ENCODE measurements around the gene CCND1. TPM values are rescaled to one million over a fixed set of nuclear protein-coding genes. Genes with fewer than 3 reads are reported as not detected.

CCND1 gene
- total and polyA plus RNA-seq, 2 of the 8 experiments (the other 6 are each of a cell fraction or from before 2014, with no cell fraction given) = 64.5 to 170 TPM

DNA sequence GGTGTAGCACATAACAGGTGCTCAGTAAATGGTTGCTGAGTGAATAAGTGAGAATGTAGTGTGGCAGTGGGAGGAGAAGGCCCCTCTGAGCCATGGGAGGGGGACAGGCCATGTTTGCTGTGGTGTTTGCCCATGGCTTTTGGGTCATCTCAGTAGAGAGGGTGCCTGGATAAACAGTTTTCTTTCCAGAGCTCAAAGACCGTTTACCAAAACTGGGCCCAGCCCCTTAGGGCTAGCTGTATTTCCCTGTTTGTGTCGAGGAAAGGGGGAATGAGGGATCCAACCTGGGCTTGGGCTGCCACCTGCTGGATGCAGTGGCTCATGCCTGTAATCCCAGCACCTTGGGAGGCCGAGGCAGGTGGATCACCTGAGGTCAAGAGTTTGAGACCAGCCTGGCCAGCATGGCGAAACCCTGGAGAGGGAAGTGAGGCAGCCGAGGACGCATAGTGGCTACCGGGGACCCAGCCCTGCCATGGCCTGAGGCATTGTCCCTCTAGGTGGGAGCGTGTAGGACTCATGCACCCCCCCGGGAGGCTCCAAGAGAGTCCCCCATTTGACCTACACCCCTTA lies 42.9 kb downstream of the CCND1 start:
- Histone ChIP-seq H3K79me1 (ENCODE audit: low read depth, low read length) (no peaks in the 10 kb centered on the region), H3K23ac (ENCODE audit: insufficient read length) (no peak overlapping the region), H3K56ac (replicated peaks; ENCODE audit: insufficient read length, low read depth, low read length) (no peak overlapping the region), H2AFZ (ENCODE audit: low read length) (no peak overlapping the region), H2BK120ac (replicated peaks; ENCODE audit: low read depth, low read length) (no peak overlapping the region), H3K27ac (ENCODE audit: low read depth, low read length) (no peak overlapping the region), H2AK5ac (ENCODE audit: low read depth, low read length) (no peak overlapping the region), H3K23me2 (ENCODE audit: low read depth, low read length) (peaks cover 3% of the 10 kb centered on the region; the same call in 1 of the 2 replicates), H4K5ac (ENCODE audit: insufficient read length, low read depth, low read length) (no peak overlapping the region), H3K9me3 (ENCODE audit: insufficient read depth in 2 of 2, low read depth in 1 of 2, low read length in 1 of 2) (no peaks in the 10 kb centered on the region; a peak in 1 of 4 replicates), H2BK12ac (ENCODE audit: low read depth, low read length) (no peak overlapping the region), H3K4me2 (ENCODE audit: insufficient read depth in 1 of 2, low read depth in 2 of 2, low read length in 2 of 2) (no peak overlapping the region), H3K4ac (replicated peaks; ENCODE audit: insufficient read length, low read depth, low read length) (no peak overlapping the region), H2BK20ac (ENCODE audit: low read length) (no peak overlapping the region), H3K4me3 (ENCODE audit: extremely low read depth in 1 of 4, insufficient read depth in 2 of 4, low read depth in 3 of 4, low read length in 4 of 4) (no peak overlapping the region), H4K91ac (replicated peaks; ENCODE audit: insufficient read length, low read length) (no peak overlapping the region), H2BK5ac (ENCODE audit: low read depth, low read length) (no peak overlapping the region), H3K4me1 (replicated peaks in 1 of 4; ENCODE audit: control insufficient read depth in 3 of 4, insufficient read depth in 4 of 4, low read length in 3 of 4) (no peaks in the 10 kb centered on the region; a peak in 1 of 7 replicates), H3K27me3 (replicated peaks in 1 of 4; ENCODE audit: control insufficient read depth in 3 of 4, extremely low read depth in 1 of 4, insufficient read depth in 3 of 4, low read length in 3 of 4) (peaks cover 0 to 6% (median 3%) of the 10 kb centered on the region in 4 experiments; a peak in 4 of 7 replicates), H3K18ac (ENCODE audit: extremely low read depth, low read length) (no peak overlapping the region), H2BK15ac (ENCODE audit: low read length) (no peak overlapping the region), H3K79me2 (ENCODE audit: control insufficient read depth in 1 of 2, insufficient read depth in 2 of 2, low read length in 2 of 2) (no peaks in the 10 kb centered on the region), H3K14ac (ENCODE audit: insufficient read length) (no peak overlapping the region), H4K8ac (ENCODE audit: extremely low read depth, insufficient read depth, low read length) (no peak overlapping the region; the same call in 1 of the 2 replicates), H3K9ac (replicated peaks in 1 of 4; ENCODE audit: extremely low read depth in 1 of 4, low read depth in 3 of 4, low read length in 3 of 4) (no peak overlapping the region), H4K20me1 (replicated peaks in 1 of 2; ENCODE audit: control insufficient read depth in 1 of 2, insufficient read depth in 2 of 2, low read length in 2 of 2) (peaks cover 0 to 3% of the 10 kb centered on the region in 2 experiments), H3K36me3 (ENCODE audit: control insufficient read depth in 2 of 4, insufficient read depth in 4 of 4, low read length in 3 of 4) (no peaks in the 10 kb centered on the region)
- DNase-seq (ENCODE audit: low read depth in 1 of 2, low spot score in 2 of 2) (peak in 1 of 2 experiments; percentile 80), FAIRE-seq (no peak)
- 70% methylated on average over 9 of the region's 9 CpGs; no CpG with 5 or more reads in 1 of the 2 experiments for WGBS, 2 experiments (ENCODE audit: extremely low coverage in 1 of 2, insufficient coverage in 1 of 2, insufficient read length in 1 of 2, insufficient replicate concordance in 2 of 2, low coverage in 1 of 2, low lambda C conversion rate in 2 of 2, missing lambda C conversion rate in 1 of 2)
- ChIA-PET CTCF (ENCODE audit: partially characterized antibody) (interaction anchor here (0.6 to 4.4 kb wide), 39 partner anchors 9 to 878 kb away, joined by 3 to 28 read pairs (median 4); partner anchors contain the start of gene LTO1), POLR2A (ENCODE audit: partially characterized antibody) (interaction anchor here (1.0 to 1.5 kb wide), 7 partner anchors 18 to 46 kb away, joined by 3 to 5 read pairs (median 3); partner anchors contain the start of gene FGF19)
- peak; percentile 70 to 79 for TF ChIP-seq RAD21 (IDR thresholded peaks at IDR 0.05 in 1 of 2, conservative IDR thresholded peaks at IDR 0.05 in 1 of 2; ENCODE audit: low read depth in 2 of 2, low read length in 2 of 2)
- TF ChIP-seq GTF2F1 (IDR thresholded peaks at IDR 0.05; ENCODE audit: borderline replicate concordance, low read depth, low read length) = no peak
- 0 out of 4 replicates have a peak, but pooled peaks of 1 of the 2 experiments have one; percentile 26 for TF ChIP-seq SIN3A (conservative IDR thresholded peaks at IDR 0.05 in 1 of 2, IDR thresholded peaks at IDR 0.05 in 1 of 2; ENCODE audit: low read depth in 1 of 2, low read length in 2 of 2)
- TF ChIP-seq, protein P1, sequence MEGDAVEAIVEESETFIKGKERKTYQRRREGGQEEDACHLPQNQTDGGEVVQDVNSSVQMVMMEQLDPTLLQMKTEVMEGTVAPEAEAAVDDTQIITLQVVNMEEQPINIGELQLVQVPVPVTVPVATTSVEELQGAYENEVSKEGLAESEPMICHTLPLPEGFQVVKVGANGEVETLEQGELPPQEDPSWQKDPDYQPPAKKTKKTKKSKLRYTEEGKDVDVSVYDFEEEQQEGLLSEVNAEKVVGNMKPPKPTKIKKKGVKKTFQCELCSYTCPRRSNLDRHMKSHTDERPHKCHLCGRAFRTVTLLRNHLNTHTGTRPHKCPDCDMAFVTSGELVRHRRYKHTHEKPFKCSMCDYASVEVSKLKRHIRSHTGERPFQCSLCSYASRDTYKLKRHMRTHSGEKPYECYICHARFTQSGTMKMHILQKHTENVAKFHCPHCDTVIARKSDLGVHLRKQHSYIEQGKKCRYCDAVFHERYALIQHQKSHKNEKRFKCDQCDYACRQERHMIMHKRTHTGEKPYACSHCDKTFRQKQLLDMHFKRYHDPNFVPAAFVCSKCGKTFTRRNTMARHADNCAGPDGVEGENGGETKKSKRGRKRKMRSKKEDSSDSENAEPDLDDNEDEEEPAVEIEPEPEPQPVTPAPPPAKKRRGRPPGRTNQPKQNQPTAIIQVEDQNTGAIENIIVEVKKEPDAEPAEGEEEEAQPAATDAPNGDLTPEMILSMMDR (IDR thresholded peaks at IDR 0.05; ENCODE audit: control extremely low read depth in 1 of 3, insufficient read depth in 1 of 3, low read depth in 1 of 3, low read length in 3 of 3) = peak; percentile 65 to 74 (median 67)
- no peak for TF ChIP-seq RNF2 (IDR thresholded peaks at IDR 0.05; ENCODE audit: borderline replicate concordance, low read depth, low read length, missing control alignments, poor library complexity, severe bottlenecking)

Measured in H1 (cell line).